Amniotic epithelial cell (primary cell): ENCODE measurements around the gene JMJD7.

ENCODE experiments used
- DNase-seq: peaks from one replicate; pipeline ENCODE4 v3.0.0-alpha.2; 2010; ENCODE audit warnings: low read depth

The JMJD7 gene

GRCh38 chr15:41883484-41883825 lies 55.6 kb downstream of the JMJD7 start:
- DNase-seq, result no peak

DNA sequence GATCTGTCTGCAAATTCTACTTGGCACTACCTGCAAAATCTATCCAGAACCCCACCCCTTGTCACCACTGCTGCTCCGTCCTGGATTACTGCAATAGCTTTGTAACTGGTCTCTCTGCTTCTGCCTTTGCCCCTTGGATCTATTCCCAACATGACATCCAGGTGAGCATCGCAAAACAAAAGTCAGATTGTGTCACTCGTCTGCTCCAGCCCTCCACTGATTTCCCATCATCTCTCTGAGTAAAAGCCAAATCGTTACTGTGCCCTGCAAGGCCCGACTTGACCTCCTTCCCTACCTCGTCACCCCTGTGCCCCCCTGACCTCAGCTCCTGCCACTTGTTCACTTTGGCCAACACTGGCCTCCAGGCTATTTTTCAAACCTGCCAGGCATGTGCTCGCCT lies 56.6 kb downstream of the JMJD7 start:
- DNase-seq, result no peak

DNA sequence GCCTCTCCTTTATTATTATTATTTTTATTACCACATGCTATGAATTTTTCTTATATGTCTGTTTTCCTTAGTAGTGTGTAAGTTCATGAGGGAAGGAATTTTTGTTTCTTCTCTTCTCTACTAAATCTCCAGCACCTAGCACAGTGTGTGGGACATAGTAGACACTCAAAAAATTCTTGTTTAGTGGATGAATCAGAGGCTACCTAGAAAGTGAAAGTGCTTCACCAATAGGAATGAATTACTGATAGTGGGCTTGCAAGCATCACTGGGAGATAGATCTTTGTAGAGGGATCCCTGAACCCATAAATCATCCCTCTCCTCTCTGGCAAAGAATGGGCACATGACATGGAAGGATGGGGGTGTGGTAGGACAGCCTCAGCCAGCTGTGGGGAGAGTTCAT lies 57.4 kb downstream of the JMJD7 start:
- no peak for DNase-seq

DNA sequence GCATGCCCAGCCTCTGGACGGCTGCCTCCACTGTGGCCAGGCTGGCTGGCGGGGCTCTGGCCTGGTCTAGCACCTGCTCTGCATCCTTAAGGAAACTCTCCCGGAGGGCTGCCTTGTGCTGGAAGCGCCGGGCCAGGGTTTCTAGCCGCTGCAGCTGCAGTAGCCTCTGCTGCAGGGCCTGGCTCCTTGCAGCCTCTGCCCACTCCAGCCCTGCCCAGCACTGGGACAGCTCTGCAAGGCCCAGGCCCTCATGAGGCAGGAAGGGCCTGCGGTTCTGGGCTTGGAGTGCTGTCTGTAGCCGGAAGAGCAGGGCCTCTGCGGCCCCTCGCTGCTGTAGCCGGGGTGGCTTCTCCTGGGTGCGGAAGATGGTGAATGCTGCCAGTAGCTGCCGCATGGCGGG lies 57.9 kb downstream of the JMJD7 start:
- no peak for DNase-seq

GRCh38 chr15:41886741-41887140 lies 58.8 kb downstream of the JMJD7 start:
- no peak for DNase-seq

- DNase-seq, result no peak
These were observed 59.3 kb downstream of the JMJD7 start for GRCh38 chr15:41887161-41887560.
